Activated T-cell treated with anti-CD3 and anti-CD28 coated beads for 24 hours (primary cell): ENCODE measurements around the gene MRPL47.

Experiments used
- DNase-seq: peaks from one replicate; pipeline ENCODE4 v3.0.0-alpha.2; 2020; ENCODE audit warnings: low read depth

Gene MRPL47

DNA sequence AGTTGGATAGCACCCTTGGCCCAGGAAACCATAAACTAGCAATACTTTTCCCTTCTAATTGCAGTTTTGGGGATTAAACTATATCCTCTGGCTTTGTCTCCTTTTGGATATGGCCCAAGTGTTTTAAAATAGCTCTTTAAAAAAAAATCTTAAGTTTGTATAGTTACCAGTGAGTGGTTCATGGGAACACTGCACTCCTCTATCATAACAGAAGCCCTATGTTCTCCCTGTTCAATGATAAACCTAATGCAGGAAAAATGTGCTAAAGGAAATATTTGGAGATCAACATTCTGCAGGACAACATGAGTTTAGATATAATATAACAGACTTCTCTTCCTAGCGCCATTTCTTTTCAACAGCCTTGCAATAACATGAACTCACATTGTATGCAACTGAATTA lies 13.1 kb downstream of the MRPL47 start:
- DNase-seq, result no peak

DNA sequence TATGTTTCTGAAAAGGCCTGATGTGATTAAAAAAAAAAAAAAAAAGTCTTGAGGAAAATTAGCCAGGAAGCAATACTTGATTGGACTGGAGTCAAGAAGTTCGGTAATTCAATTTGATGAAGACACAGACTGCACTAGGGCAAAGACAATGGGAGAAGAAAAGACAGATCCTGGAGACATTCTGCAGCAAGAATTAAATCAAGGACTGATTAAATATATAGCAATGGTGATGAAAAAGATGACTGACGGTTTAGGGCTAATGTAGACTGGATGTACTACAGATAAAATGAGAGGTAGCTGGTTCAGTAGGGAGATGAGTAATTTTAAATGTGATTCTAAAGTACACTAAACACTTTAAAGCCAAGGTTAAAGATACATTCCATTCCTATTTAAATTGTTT lies 13.8 kb downstream of the MRPL47 start:
- no peak for DNase-seq

DNA sequence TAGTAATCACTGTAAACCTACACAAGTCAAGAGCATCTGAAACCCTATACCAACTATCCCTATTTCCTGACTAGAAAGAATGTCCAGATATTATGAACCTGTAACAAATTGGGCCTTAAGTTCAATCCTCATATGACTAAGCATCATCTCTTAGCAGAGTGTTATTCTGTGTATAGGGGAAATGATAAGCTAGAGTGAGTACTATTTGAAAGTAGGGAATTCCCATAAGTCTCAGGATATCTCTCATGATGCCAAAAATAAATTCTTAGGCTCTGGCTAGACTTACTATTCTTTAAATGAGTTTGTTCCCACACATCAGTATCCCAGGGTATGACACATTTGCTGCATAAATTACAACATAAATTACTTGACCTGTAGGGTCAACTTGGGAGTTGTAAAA lies 15.3 kb downstream of the MRPL47 start:
- no peak for DNase-seq

DNA sequence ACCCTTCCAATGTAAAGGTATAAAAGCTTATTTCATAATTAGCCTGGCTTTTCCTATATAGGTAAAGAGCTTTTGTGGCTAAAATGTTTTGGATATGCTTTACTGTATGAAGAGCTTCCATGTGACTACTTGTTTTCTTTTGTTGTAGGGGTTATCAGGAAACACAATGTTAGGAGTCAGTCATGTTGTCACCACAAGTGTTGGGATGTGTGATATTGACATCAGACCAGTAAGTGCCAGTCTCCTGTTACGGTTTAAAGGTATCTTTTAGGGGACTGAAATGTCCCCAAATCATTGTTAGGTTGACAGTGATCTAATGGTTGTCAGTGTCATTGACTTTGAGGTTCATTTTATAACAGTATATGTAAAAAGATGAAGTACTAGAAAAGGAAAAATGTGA lies 23.4 kb downstream of the MRPL47 start:
- no peak for DNase-seq

DNA sequence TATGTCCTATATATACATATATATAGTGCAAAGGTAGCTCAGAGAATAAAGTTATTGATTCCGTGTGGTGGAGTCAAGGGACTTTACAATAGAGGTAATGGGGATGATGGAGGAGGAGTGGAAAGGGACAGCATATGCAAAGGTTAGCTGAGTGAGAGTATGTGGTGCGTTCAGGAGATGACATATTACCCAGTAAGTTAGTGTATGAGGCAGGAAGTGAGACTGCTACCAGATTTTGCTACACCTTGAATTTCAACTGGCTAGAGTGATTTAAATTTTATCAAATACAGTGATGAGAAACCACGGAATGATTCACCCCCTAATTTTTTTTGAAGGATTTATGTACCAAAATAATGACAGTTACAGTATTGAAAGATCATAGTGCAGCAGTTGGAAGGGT lies 38.9 kb downstream of the MRPL47 start:
- no peak for DNase-seq

DNA sequence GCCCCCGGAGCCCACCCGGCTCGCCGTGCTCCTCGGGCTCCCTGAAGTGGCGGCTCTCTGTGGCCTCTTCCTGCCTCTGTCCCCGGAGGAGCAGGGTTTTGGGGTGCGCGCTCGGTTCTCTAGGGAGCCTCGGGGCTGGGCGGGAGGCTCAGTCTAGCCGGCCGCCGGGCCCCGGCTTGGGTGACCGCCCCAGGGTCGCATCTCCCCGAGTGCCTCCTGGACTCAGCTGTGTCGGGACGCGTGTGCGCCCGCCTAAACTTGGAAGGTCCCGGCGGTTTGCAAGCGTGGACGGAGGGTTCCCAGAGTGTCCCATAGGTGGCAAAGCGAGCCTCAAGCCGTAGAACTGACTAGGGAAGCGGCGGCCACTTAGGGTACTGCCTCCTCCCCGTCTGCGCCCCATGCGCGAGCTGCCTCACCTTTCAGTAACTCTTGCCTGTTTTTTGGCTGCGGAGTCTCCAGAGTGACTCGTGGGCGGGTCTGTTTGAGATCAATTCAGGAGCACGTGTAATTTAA lies 41.1 kb downstream of the MRPL47 start:
- peak; percentile 57 for DNase-seq

DNA sequence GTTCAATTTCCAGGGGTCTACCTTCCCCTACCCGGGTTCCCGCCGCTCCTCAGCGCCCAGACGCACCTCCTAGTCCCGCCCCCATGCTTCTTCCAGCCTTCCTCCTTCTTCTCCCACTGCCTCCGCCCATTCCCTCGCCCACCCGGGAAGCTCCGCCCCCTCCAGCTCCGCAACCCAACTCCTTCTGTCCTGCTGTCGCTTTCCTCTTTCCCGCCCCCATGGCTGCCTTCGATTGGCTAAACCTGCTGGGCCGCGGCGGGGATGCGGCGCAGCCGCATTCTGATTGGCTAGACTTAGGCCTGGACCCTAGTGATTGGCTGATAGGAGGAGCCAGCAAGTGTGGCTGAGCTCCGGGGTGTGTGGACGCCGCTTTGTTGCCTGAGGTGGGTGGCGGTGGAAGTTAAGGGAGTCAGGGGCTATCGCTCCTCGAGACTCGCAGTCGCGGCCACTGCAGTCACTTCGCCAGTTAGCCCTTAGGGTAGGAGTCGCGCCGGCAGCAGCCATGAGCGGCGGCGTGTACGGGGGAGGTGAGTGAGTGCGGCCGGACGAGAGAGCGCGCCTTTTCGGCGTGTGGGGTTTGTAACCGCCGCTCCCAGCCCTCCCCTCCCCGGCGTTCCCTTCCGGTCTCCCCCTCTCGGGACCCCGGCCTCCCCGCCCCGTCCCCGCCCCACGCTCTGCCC lies 41.7 kb downstream of the MRPL47 start, which contains the start of gene ACTL6A:
ACTL6A (plus strand) TSS at position 336 of the 680 bp plus-strand sequence; CDS start at position 503, 167 bp downstream.
- peak; percentile 99 for DNase-seq

DNA sequence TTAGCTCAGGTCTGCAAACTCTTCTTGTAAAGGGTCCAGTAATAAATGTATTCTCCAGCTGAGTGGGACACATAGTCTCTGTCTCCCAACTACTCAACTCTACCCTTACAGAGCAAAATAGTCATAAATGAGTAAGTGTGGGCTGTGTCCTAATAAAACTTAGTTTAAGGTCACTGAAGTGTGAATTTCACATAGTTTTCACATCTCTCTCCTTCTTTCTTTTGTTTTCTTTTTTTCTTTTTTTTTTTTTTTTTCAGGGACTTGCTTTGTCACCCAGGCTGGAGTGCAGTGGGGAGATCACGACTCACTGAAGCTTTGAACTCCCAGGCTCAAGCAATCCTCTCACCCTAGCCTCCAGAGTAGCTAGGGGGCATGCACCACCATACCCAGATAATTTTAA lies 43.6 kb downstream of the MRPL47 start:
- no peak for DNase-seq

DNA sequence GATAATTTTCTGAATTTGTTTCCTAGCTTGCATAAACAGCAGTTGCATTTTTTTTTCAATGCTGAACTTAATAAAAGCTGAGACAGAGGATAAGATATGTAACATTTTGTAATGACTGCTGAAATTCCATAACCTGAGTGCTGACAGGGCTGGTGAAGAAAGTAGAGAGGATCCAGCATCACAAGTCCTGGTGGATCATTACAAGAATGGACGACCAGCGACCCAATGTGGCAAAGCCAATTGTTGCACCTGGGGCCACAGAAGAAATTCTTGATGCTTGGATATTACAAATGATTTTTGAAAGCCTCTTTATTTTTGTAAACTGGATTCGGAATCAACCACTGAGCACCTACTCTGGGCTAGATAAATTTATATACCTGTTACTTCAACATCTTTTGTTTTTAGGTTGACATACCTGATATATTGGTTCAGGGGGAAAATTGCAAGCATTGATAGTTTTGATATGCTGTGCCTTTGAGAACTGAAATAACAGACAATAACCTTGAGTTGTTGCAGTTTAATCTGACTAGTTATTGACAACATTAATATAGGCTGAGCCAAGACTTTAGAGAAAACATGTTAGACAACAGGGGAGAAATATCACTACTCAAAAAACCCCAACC lies 45.6 kb downstream of the MRPL47 start:
- DNase-seq, result no peak

DNA sequence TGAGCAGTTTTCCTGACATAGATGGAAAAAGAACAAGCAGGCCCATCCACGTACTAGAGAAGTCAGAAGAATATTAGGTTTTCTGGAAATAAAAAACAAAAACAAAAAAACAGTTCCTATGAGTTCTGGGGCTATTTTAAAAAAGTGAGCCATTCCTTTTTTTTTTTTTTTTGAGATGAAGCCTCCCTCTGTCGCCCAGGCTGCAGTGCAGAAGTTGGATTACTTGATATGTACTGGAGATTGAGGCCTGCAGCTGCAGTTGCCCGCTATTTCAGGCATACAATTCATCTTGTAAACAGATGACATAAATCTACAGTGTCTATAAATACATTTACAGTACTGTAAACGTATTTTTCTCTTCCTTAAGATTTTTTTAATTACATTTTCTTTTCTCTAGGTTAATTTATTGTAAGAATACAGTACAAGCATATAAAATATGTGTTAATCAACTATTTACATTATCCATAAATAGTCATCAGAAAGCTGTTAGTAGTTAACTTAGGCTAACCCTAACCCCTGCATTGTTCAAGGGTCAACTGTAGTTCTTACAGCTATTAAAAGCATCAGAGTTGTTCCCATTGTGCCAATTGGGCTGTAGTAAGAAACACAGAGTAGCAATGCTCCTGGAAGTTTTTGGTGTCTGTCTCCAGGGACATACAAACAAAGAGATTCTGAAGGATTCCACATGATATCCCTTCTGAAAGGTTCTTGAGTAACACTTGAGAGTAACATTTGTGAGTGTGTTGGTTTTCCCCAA lies 52.9 kb downstream of the MRPL47 start:
- no peak for DNase-seq

DNA sequence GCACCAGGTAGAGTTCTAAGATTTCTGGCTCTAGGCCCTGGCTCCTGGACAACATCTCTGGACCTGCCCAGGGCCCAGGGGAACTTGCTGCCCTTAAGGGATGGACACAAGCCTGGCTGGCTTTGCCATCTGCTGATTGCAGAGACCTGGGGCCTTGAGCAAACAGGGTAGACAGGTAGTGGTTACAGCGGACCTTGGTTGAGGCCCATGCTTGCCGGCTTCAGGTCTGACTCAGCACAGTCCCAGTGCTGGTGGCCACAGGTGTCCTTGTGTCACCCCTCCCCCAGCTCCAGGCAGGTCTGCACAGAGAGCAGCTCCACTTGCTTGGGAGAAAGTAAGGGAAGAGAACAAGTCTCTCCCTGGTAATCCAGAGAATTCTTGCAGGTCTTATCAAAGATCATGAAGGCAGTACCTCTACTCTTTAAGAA lies 57.6 kb downstream of the MRPL47 start:
- DNase-seq, result no peak

DNA sequence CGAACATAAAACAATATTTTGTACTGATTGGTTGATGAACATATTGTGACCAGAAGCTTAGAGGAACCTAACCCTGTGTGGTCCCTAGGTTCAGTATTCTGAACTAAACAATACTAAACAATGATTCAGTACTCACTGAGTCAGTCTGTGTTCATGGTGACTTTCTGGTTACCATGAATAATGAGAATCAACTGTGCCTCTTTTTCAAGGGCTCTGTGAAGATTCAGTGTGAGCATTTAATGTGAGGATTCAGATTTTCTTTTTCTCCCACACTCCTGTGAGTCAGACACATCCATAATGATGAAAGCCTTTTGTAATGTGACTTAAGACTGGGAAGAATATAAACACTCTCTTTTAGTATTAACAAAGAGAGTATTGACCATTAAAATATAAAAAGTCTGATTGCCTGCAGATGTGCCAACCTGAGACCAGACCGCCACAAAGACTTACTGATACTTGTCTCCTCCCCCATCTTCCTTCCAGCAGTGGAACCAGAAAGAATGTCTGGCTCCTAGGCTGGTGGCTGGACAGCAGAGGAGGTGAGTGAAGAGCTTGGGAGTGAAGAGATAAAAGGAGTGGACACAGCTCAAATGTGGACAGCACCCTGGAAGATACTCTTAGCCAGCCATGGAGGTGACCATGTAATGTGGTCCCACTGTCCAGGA lies 59.3 kb downstream of the MRPL47 start:
- no peak for DNase-seq

DNA sequence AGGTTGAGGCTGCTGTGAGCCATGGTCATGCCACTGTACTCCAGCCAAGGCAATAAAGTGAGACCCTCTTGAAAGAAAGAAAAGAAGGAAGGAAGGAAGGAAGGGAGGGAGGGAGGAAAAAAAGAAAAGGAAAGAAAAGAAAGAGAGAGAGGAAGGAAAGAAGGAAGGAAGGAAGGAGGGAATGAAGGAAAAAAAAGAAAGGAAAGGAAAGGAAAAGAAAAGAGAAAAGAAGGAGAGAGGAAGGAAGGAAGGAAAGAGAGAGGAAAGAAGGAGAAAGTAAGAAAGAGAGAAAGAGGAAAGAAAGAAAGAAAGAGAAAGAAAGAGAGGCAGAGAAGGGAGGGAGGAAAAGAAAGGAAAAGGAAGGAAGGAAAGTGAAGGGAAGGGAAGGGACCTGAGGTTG lies 62.1 kb downstream of the MRPL47 start:
- no peak for DNase-seq

DNA sequence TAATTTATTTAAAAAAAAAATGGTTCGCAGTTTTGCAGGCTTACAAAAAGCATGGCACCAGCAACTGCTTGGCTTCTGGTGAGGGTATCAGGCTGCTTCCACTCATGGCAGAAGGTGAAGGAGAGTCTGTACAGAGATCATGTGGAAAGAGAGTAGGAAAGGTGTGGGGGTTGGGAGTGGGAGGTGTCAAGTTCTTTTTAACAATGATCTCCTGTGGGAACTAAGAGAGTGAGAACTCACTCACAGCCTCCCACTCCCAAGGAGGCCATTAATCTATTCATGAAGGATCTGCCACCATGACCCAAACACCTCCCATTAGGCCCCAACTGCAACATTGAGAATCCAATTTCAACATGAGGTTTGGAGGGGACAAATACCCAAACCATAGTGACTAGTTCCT lies 62.8 kb downstream of the MRPL47 start:
- no peak for DNase-seq

DNA sequence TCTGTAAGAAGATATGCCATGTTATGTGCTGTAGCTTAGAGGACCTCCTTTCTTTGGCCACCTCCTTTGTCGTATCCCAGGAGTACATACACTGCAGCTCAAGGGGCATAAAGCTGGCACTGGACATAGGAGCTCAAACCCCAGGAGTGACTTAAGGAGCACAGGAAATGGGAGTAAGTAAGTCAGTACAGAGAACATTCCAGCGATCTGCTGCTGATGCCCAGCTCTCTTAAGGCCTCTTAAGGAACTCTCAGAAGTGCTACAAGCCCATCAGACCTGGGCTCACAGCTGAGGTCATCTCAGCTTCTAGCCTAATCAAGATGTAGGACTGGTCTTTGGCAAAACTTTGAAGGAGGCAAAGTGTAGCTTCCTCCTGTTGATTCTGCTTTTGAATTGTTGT lies 63.3 kb downstream of the MRPL47 start:
- DNase-seq, result no peak
